OCI-LY7 (cell line): Measurements from ENCODE around the gene PRR20C.

ENCODE experiments used
- CTCF ChIP-seq: fragments of 200-600 bp; sonication (generic); conservative IDR thresholded peaks from 2 replicates; pipeline ENCODE4 v1.5.1; 2014; ENCODE audit warnings: mild to moderate bottlenecking, antibody characterized with exemption, low read length, moderate library complexity, mixed read lengths
- EZH2phosphoT487 ChIP-seq: fragments of 200-600 bp; sonication (generic); IDR thresholded peaks from 2 replicates; pipeline ENCODE4 v1.6.1; 2018; ENCODE audit warnings: low read depth, borderline replicate concordance, mild to moderate bottlenecking, mixed run types, antibody characterized with exemption, low read length, moderate library complexity, mixed read lengths

DNA sequence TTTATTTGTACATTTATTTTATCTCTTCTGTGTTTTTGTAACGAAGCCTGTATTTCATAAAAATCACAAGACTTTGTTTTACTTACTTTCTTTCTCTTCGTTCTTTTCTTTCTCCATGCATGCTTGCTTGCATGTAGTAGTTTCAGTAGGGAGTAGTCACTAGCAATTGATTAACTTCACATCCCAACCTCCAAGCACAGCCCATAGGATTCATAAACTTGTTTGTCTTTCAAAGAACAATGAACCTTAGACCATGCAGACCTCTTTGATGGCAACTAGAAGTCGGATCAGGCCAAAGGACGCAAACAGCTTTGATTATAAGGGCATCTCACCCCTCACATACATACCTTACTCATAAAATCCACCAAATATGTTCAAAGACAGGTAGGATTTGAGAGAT lies 16.3 kb upstream of the PRR20C start:
- no peak for TF ChIP-seq EZH2phosphoT487
- no peak for TF ChIP-seq CTCF
